GM21447 (cell line): ENCODE measurements around the gene KRT6C.

Source experiments
- ATAC-seq: cut with Tn5 transposase; IDR thresholded peaks from one replicate; pipeline ENCODE4 v1.9.1; 2021; ENCODE audit not compliant: unreplicated experiment

The KRT6C gene

DNA sequence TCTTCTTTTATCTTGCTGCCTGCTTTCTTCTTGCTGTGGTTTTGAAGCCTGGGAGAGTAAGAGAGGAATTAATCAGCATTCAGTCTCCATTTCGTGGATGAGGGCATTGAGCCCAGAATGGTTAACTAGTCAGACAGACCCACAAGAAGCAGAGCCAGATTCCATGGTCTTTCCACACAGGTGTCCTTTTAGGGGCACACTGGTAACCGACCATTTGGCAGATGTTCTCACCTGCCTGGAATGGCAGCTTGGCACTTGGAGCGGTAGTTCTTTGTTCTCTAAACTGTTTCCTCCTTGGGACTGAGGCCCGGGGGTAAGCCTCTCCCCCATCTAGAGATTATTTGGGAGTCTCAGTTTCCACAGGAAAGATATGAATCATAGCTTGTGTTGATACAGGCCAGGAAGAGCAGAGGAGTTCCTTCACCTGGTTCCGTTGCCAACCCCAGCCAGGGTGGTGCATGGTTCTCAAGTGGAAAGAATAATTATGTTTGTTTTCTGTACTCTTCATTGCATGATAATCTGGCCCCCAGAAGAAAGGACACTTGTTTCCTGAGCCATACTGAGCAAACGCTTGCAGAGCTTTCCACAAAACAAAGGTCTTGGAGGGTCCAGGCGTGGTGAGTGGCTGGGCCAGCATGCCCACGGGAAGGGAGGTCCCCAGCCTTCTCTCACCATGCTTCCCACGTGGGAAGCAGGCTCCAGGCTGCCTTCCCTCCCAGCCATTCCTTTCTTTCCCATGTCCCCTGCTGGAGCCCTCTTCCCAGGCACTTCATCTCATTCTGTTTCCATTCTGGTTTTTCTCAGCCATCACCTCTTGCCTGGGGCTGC lies 37.4 kb downstream of the KRT6C start:
- ATAC-seq: no peak

DNA sequence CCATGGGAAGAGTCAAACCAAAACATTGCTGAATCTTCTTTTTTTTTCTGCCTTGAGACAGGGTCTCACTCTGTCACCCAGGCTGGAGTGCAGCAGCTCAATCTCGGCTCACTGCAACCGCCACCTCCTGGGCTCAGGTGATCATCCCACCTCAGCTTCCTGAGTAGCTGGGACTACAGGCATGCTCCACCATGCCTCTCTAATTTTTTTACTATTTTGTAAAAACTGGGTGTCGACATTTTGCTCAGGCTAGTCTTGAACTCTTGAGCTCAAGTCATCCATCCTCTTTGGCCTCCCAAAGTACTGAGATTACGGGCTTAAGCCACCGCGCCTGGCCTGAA lies 38.0 kb downstream of the KRT6C start:
- ATAC-seq: no peak

DNA sequence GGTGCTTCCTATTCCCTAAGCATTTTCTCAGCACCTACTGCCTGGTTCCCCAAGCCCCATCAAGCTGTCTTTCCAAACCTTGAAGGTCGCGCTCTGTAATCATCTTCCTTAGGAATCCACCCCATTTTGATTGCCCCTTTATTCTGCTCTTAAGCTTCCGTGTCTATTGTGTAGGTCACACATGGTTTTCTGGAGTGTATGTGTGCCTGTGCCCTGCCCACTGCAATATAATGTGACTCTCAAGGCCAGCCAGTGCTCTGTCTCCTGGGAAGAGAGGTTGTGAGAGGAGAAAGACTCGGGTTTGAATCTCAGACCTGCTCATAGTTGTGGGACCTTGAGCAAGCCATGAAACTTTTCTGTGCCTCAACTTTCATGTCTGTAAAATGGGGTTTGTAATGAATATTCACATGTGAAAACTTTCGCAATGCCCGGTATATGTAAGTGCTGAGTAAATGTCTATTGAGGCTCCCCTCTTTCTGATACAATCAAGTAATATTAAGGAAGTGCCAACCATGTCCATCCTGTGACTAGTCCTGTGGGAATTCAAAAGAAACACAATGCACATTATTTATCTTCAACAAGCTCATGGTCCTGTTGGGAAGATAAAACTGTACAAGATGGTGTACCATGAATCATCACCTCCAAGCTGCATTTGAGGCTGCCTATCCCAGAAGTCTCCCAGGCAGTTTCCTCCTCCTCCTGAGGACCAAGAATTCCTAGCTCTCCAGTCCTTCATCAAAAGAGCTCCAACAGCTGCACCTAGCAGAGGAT lies 38.7 kb downstream of the KRT6C start:
- no peak for ATAC-seq

DNA sequence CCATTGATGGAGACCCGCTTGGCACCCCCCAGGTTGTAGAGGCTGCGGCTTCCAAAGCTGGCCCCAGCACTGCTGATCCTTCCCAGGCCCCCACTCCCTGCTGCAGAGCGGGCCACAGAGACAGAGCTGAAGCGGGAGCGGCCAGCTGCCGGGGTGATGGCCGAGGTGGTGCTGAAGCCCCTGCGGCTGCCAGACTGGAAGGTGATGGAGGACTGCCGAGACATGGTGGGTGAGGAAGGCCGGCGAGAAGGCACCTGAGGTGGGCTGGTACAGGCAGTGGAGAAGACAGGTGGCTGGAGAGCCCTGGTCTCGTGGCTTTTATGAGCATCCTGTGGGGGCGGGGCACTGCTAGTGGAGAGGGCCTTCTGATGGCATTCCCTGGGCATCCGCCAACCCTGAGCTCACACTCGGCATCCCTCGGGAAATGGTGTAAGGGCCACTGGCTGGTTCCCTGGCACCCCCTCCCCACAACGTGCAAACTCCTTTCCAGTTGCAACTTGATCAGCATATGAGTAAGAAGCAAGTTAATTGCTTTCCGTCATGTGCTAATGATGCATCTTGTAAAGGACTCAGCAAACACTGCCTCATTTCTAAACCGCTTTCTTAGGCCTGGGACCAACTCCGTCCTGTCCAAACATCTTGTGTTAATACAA lies 39.4 kb downstream of the KRT6C start, which contains the start of gene KRT75:
KRT75 (minus strand) TSS at position 291 of the 653 bp plus-strand sequence; CDS start at position 224, 67 bp downstream.
- ATAC-seq: no peak

DNA sequence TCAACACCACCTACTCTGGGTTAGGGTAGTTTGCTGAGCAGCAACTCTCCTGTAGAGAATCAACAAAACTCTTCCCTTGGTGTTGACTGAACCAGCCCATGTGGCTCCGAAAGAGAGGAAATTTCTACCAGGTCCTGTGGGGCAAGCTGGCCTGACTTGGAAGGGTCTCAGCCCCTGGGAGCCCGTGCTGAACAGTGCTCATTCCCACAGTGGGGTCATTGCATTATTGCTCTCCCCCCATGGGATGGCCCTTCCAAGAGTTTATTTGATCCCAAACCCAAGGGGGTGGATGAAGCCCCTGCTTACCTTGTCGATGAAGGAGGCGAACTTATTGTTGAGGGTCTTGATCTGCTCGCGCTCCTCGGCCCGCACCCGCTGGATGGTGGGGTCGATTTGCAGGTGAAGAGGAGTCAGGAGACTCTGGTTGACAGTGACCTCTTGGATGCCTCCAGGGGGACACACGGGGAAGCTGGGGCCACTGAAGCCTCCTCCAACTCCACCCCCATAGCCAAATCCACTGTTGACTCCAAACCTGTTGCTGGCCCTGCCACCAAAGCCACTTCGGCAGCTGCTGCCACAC lies 40.0 kb downstream of the KRT6C start:
- ATAC-seq: no peak

DNA sequence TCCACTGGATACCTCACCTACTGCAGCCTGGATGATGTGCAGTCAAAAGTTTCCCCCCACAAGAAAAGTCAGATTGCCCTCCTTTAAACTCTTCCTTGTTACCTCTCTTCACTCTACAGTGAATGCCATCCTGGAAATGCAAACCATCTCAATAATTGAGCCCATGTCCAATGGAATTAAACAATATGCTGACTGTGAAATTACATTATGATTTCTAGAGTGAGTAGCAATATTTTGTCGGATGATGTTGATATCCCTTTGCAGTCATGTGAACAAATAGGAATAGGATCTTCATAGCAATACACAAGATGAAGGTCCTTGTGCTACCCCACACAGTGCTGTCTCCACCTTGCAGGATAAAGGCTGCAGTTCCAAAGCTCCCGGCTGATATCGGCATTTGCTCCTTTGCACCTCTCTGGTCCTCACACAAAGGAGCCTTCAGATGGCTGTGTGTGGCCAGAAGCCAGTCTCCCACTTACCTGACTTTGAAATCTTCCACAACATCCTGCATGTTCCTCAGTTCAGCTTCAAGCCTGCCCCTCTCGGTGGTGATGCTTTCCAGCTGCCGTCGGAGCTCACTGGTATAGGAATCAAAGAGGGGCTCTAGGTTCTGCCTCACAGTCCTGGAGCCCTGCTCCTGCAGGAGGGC lies 40.9 kb downstream of the KRT6C start:
- no peak for ATAC-seq

DNA sequence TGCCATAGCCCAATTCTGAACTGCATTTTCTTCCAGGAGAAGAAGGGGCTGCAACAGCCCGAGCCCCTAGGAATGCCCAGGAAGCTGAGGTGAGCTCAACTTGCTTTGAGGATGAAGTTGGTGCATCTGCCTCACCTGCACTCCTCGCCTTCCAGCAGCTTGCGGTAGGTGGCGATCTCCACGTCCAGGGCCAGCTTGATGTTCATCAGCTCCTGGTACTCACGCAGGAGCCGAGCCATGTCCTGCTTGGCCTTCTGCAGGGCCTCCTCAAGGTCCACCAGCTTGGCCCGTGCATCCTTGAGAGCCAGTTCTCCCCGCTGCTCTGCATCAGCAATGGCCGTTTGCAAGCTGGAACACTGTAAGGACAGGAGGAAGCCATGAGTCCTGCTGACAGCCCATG lies 45.5 kb downstream of the KRT6C start:
- no peak for ATAC-seq

DNA sequence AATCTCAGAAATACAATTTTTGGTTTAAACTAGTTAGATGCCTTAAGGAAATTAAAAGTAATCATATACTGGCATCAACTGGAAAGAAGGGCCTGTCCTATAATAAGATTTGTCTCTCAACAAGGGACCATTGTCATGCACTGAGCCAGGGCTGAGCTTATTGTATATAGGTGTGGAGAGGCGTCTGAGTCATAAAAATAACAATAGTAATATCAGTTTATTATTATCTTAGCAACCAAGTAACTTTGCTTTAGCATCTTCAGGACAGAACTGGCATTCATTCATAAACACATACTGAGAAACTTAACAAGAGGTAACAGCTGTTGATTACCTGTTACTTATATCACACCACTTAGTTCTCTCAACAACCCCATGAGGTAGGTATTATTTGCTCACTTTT lies 46.5 kb downstream of the KRT6C start:
- ATAC-seq: no peak

DNA sequence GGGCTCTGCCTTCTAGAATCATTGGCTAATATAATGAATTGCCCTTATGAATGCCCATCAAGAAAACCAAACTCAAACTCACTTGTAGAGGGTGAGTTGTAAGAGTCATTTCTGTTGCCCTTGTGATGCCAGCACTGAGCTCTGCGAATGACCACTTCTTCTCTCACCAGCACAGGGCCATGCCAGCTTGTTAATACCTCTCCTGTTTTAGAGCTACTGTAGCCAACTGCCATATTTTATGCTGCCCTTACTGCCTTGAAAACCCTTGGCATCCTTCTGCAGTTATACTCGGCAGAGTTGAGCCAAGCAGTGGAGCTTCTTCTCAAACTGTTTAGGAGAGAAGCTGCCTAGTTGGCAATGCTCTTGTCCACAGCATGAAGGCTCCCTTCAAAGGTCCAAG lies 47.6 kb downstream of the KRT6C start:
- ATAC-seq: no peak

DNA sequence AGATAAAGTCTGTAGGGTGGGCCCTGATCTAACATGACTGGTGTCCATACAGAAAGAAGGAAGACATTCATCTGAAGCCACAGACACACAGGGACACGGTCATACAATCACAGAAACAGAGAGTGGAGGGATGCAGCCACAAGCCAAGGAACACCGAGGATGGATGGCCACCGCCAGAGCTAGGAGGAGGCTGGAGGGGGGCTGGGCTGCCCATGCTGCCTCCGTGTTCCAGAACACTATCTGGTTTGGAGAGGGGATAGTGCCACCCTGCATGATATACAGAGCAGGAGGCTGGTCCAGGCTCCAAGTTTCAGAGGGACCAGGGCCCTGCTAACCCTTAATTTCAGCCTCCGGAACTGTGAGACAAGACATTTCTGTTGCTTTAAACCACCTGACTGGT lies 48.1 kb downstream of the KRT6C start:
- no peak for ATAC-seq

DNA sequence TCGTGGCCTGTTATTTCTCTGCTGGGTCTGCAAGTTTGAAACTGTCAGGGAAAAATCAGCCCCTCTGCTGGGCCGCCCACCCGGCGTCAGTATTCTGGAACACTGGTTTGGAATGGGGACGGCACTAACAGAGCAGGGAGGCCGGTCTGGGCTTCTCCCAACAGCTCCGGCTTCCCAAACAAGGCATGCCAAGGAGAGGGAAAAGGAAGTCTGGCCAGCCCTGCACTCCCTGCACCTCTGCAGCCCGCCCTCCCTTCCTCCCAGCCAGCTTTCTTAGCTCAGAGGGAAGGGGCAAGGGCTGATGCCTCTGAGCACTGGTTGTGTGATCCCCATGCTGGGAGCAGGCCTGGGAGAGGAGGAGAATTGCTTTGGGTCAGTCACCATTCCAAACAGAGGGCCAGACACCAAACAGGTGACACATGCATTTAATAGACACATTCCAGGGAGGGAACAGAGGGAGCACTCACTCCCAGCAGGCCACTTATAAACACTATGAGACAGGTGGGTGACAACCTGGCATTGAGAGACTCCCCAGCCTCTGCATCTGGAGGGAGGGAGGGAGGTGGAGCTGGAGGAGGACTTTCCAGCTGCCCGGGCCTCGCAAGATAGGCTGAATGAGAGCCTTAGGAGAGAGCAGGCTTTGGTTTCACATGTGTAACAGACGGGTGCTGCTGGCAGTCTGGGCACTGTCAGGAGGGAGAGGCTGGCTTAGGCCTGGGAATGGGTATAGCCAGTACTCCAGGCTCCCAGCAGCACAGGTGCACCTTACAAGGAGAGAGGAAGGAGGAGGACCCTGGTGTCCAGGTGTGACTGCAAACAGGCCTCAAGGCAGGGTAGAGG lies 49.7 kb downstream of the KRT6C start:
- ATAC-seq: no peak

DNA sequence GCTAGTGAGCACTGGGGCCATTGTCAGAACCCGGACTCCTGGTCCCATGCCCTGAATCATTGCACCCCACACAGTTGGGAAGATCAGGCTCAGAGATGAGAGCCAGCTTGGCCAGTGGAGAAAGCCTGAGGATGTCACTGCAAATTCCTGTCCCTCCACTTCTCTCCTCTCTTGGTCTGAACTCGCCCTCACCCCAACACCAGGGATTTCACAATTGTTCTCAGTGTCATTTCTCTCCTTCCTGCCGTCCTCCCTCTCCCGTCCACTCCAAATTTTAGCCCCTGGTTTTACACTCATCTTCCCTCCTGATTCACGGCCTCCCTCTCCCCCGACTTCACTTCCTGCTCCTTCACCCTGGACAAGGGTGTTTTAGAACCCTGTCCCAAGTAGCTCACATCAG lies 50.6 kb downstream of the KRT6C start:
- no peak for ATAC-seq

DNA sequence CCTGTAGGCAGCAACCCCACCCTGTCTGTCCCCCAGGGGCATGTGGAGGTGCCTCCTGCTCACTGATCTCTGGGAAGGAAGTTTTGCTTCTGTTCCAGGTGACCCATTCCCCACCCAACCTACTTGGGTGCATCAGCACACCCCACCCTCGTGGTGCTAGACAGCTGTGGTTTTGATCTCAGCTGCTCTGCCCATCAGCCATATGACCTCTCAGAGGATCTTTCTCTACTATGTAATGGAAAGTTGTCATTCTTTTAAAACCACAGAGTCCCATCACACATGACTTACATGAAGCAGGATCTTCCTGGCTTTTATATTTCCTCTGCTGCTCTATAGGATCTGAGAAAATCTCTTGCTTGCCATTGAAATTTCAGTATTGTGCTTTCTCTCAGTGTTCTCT lies 53.9 kb downstream of the KRT6C start:
- ATAC-seq: no peak

DNA sequence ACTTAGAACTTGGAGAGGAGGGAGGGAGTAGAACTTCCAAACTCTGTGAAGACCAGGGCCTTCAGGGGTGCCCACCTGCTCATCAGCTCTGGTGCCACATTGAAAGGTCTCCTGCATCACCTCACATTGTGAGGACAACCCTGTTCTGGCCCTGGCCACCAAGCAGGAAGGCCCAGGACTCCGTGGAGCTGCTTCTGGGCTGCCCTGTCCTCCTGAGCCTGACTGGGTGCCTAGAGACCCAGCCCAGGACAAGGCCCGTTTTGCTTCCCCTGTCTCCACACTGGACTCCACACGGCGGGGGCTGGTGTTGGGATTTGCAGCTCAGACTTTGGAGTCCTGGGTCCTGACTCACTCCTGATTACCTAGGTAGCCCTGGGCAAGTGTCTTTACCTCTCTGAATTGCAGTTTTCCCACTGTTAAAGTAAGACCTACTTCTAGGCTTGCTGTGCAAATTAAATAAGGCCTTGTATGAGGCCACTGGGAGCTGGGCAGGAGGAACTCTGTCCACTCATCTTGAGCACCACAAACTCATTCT lies 55.0 kb downstream of the KRT6C start:
- no peak for ATAC-seq
